HG02798 (cell line): ENCODE measurements around the gene AVL9.

Source experiments
- ATAC-seq: cut with Tn5 transposase; IDR thresholded peaks from one replicate; pipeline ENCODE4 v1.9.1; 2021; ENCODE audit warnings: mild to moderate bottlenecking; ENCODE audit not compliant: unreplicated experiment, poor library complexity

Gene AVL9

GRCh38 chr7:32532716-32533115 is 37.4 kb downstream of the AVL9 start:
- no peak for ATAC-seq

GRCh38 chr7:32533276-32534029 is 38.2 kb downstream of the AVL9 start:
- no peak for ATAC-seq

GRCh38 chr7:32535162-32535702 is 39.9 kb downstream of the AVL9 start:
- ATAC-seq: no peak

GRCh38 chr7:32536016-32536415 is 40.7 kb downstream of the AVL9 start:
- no peak for ATAC-seq

GRCh38 chr7:32536585-32536984 is 41.3 kb downstream of the AVL9 start:
- ATAC-seq: no peak

GRCh38 chr7:32537760-32538159 is 42.5 kb downstream of the AVL9 start:
- no peak for ATAC-seq

- ATAC-seq: no peak
Observed at GRCh38 chr7:32539366-32539765, 44.1 kb downstream of the AVL9 start.

GRCh38 chr7:32539919-32540531 is 44.7 kb downstream of the AVL9 start:
- no peak for ATAC-seq

- no peak for ATAC-seq
Observed at GRCh38 chr7:32542595-32542994, 47.3 kb downstream of the AVL9 start.

GRCh38 chr7:32559480-32559879 is 64.2 kb downstream of the AVL9 start:
- ATAC-seq: no peak

- ATAC-seq: no peak
Observed at GRCh38 chr7:32560075-32560474, 64.8 kb downstream of the AVL9 start.

- no peak for ATAC-seq
Observed at GRCh38 chr7:32561613-32562012, 66.3 kb downstream of the AVL9 start.

GRCh38 chr7:32564542-32564941 is 69.3 kb downstream of the AVL9 start:
- ATAC-seq: no peak

GRCh38 chr7:32569388-32570289 is 74.3 kb downstream of the AVL9 start:
- no peak for ATAC-seq

GRCh38 chr7:32573110-32573687 is 77.9 kb downstream of the AVL9 start:
- no peak for ATAC-seq

- ATAC-seq: no peak
Observed at GRCh38 chr7:32574626-32575025, 79.3 kb downstream of the AVL9 start.

- ATAC-seq: no peak
Observed at GRCh38 chr7:32577421-32577820, 82.1 kb downstream of the AVL9 start.

GRCh38 chr7:32579776-32580175 is 84.5 kb downstream of the AVL9 start:
- no peak for ATAC-seq

GRCh38 chr7:32580646-32581045 is 85.4 kb downstream of the AVL9 start:
- no peak for ATAC-seq

GRCh38 chr7:32582036-32582435 is 86.7 kb downstream of the AVL9 start:
- no peak for ATAC-seq
